Stimulated activated CD8-positive, alpha-beta memory T cell treated with anti-CD3 and anti-CD28 coated beads, Interleukin-15, amount 100 ng/mL, for 1 hour (primary cell): ENCODE results near the gene TMEM273.

ENCODE experiments used
- DNase-seq: peaks from one replicate; pipeline ENCODE4 v3.0.0-alpha.2; 2020; ENCODE audit warnings: low read depth

The TMEM273 gene

GRCh38 chr10:49187950-49188761, at the start of gene TMEM273:
Gene TMEM273 (minus strand): TSS chr10:49188391. CDS start chr10:49188336, 55 bp downstream.
- DNase-seq, result no peak

GRCh38 chr10:49237985-49238384, 49.8 kb upstream of the TMEM273 start:
- DNase-seq, result no peak

- no peak for DNase-seq
These were observed 47.2 kb upstream of the TMEM273 start for GRCh38 chr10:49235392-49235791.

- no peak for DNase-seq
These were observed 43.1 kb upstream of the TMEM273 start for GRCh38 chr10:49231086-49231820.

- no peak for DNase-seq
These were observed 41.8 kb upstream of the TMEM273 start for GRCh38 chr10:49230004-49230403.

- no peak for DNase-seq
These were observed 40.5 kb upstream of the TMEM273 start for GRCh38 chr10:49228677-49229076.

GRCh38 chr10:49227406-49227805, 39.2 kb upstream of the TMEM273 start:
- DNase-seq, result no peak

- DNase-seq, result no peak
These were observed 38.4 kb upstream of the TMEM273 start for GRCh38 chr10:49226594-49226993.

- DNase-seq, result no peak
These were observed 37.2 kb upstream of the TMEM273 start for GRCh38 chr10:49225218-49225876.

GRCh38 chr10:49223205-49223604, 35.0 kb upstream of the TMEM273 start:
- no peak for DNase-seq

- DNase-seq, result no peak
These were observed 34.0 kb upstream of the TMEM273 start for GRCh38 chr10:49222170-49222569.

GRCh38 chr10:49220679-49221078, 32.5 kb upstream of the TMEM273 start:
- no peak for DNase-seq

GRCh38 chr10:49220031-49220430, 31.8 kb upstream of the TMEM273 start:
- no peak for DNase-seq

GRCh38 chr10:49219248-49219647, 31.1 kb upstream of the TMEM273 start:
- DNase-seq, result no peak

- no peak for DNase-seq
These were observed 30.3 kb upstream of the TMEM273 start for GRCh38 chr10:49218480-49218879.

- DNase-seq, result no peak
These were observed 29.5 kb upstream of the TMEM273 start for GRCh38 chr10:49217645-49218044.

- no peak for DNase-seq
These were observed 25.0 kb upstream of the TMEM273 start for GRCh38 chr10:49213211-49213610.

GRCh38 chr10:49212783-49213182, 24.6 kb upstream of the TMEM273 start:
- no peak for DNase-seq

GRCh38 chr10:49212076-49212475, 23.9 kb upstream of the TMEM273 start:
- no peak for DNase-seq

GRCh38 chr10:49208996-49209395, 20.8 kb upstream of the TMEM273 start:
- DNase-seq, result no peak

GRCh38 chr10:49207936-49208487, 19.8 kb upstream of the TMEM273 start:
- no peak for DNase-seq

GRCh38 chr10:49207113-49207512, 18.9 kb upstream of the TMEM273 start:
- no peak for DNase-seq

GRCh38 chr10:49205206-49205605, 17.0 kb upstream of the TMEM273 start:
- DNase-seq, result no peak
